WTC11 (cell line): Measurements from ENCODE around the gene MAPKAP1. TPM values are rescaled to one million over a fixed set of nuclear protein-coding genes. Genes with fewer than 3 reads are reported as not detected.

Experiments
- ATAC-seq: fragments of 200-7000 bp; cut with Tn5 transposase; 2 replicates; pipeline ENCODE4 v1.10.0; 2021; ENCODE audit warnings: mild to moderate bottlenecking, moderate library complexity
- CTCF ChIA-PET: fragments of 300-600 bp; sonication (Branson Sonifier 250); formaldehyde crosslinking; loops from one replicate; lab custom pipeline; 2021; ENCODE audit warnings: antibody characterized with exemption; lab: Charles Lee
- POLR2A ChIA-PET: fragments of 350-600 bp; sonication (Branson Sonifier 250); formaldehyde crosslinking; loops from one replicate; lab custom pipeline; 2021; ENCODE audit warnings: antibody characterized with exemption; lab: Charles Lee
- DNase-seq: peaks from one replicate; pipeline ENCODE4 v3.0.0; 2021; ENCODE audit warnings: low spot score
- H3K27ac Mint-ChIP-seq: 2 replicates; pipeline ENCODE4 v1.8.0; 2021; ENCODE audit warnings: mixed read lengths
- H3K27me3 Mint-ChIP-seq: 2 replicates; pipeline ENCODE4 v1.8.0; 2021; ENCODE audit warnings: low read depth, mild to moderate bottlenecking, moderate library complexity, mixed read lengths
- H3K36me3 Mint-ChIP-seq: 2 replicates; pipeline ENCODE4 v1.8.0; 2021; ENCODE audit warnings: mixed read lengths
- H3K4me1 Mint-ChIP-seq: 2 replicates; pipeline ENCODE4 v1.8.0; 2022; ENCODE audit warnings: mixed read lengths
- H3K4me3 Mint-ChIP-seq: 2 replicates; pipeline ENCODE4 v1.8.0; 2021; ENCODE audit warnings: mild to moderate bottlenecking, moderate library complexity, mixed read lengths
- H3K9me3 Mint-ChIP-seq: 2 replicates; pipeline ENCODE4 v1.8.0; 2021; ENCODE audit warnings: mixed read lengths
- CBFB ChIP-seq: sonication (generic); formaldehyde crosslinking; IDR thresholded peaks from 2 replicates; pipeline ENCODE4 v1.8.1; 2022; ENCODE audit warnings: mild to moderate bottlenecking, low read depth, missing genetic modification reagents
- ELF4 ChIP-seq: sonication (generic); formaldehyde crosslinking; IDR thresholded peaks from 2 replicates; pipeline ENCODE4 v1.8.1; 2022; ENCODE audit warnings: low read depth, mild to moderate bottlenecking, moderate library complexity, missing genetic modification reagents
- FOXJ3 ChIP-seq: sonication (generic); formaldehyde crosslinking; IDR thresholded peaks from 2 replicates; pipeline ENCODE4 v1.9.0; 2021; ENCODE audit warnings: missing genetic modification reagents, mild to moderate bottlenecking, borderline replicate concordance
- FOXP1 ChIP-seq: sonication (generic); formaldehyde crosslinking; IDR thresholded peaks from 2 replicates; pipeline ENCODE4 v1.8.0; 2022; ENCODE audit warnings: missing genetic modification reagents, mild to moderate bottlenecking, moderate library complexity, borderline replicate concordance
- JUN ChIP-seq: sonication (generic); formaldehyde crosslinking; IDR thresholded peaks from 2 replicates; pipeline ENCODE4 v1.8.0; 2023; ENCODE audit warnings: mild to moderate bottlenecking, missing genetic modification reagents
- KAT7 ChIP-seq: sonication (generic); formaldehyde crosslinking; IDR thresholded peaks from 2 replicates; pipeline ENCODE4 v1.8.1; 2023; ENCODE audit warnings: missing genetic modification reagents, mild to moderate bottlenecking, borderline replicate concordance
- MAX ChIP-seq: sonication (generic); formaldehyde crosslinking; IDR thresholded peaks from 2 replicates; pipeline ENCODE4 v1.8.0; 2022; ENCODE audit warnings: mild to moderate bottlenecking, missing genetic modification reagents
- NFATC4 ChIP-seq: fragments of 250-450 bp; sonication (Bioruptor Pico); IDR thresholded peaks from 2 replicates; pipeline ENCODE4 v1.9.0; 2021; ENCODE audit warnings: mild to moderate bottlenecking
- NR1H2 ChIP-seq: sonication (generic); formaldehyde crosslinking; IDR thresholded peaks from 2 replicates; pipeline ENCODE4 v1.9.0; 2021; ENCODE audit warnings: mild to moderate bottlenecking, moderate library complexity, missing genetic modification reagents
- PRDM15 ChIP-seq: sonication (generic); formaldehyde crosslinking; IDR thresholded peaks from 2 replicates; pipeline ENCODE4 v1.8.0; 2022; ENCODE audit warnings: missing genetic modification reagents
- RELA ChIP-seq: sonication (generic); formaldehyde crosslinking; IDR thresholded peaks from 2 replicates; pipeline ENCODE4 v1.8.1; 2022; ENCODE audit warnings: missing genetic modification reagents, mild to moderate bottlenecking, borderline replicate concordance
- SMAD4 ChIP-seq: sonication (generic); formaldehyde crosslinking; IDR thresholded peaks from 2 replicates; pipeline ENCODE4 v1.8.0; 2022; ENCODE audit warnings: mild to moderate bottlenecking, missing genetic modification reagents
- SOX15 ChIP-seq: fragments of 250-450 bp; sonication (Bioruptor Pico); IDR thresholded peaks from 2 replicates; pipeline ENCODE4 v1.9.0; 2021; ENCODE audit warnings: mild to moderate bottlenecking
- TCF7 ChIP-seq: sonication (generic); formaldehyde crosslinking; IDR thresholded peaks from 2 replicates; pipeline ENCODE4 v1.8.0; 2022; ENCODE audit warnings: mild to moderate bottlenecking, low read depth, missing genetic modification reagents, moderate library complexity
- ZBTB21 ChIP-seq: sonication (generic); formaldehyde crosslinking; IDR thresholded peaks from 2 replicates; pipeline ENCODE4 v1.8.1; 2023; ENCODE audit warnings: mild to moderate bottlenecking, missing genetic modification reagents, borderline replicate concordance
- ZMAT4 ChIP-seq: fragments of 250-450 bp; sonication (Bioruptor Pico); IDR thresholded peaks from 2 replicates; pipeline ENCODE4 v1.9.0; 2021; ENCODE audit warnings: mild to moderate bottlenecking
- ZNF423 ChIP-seq: fragments of 250-450 bp; sonication (Bioruptor Pico); IDR thresholded peaks from 2 replicates; pipeline ENCODE4 v2.1.2; 2022; ENCODE audit warnings: mild to moderate bottlenecking, moderate library complexity
- total RNA-seq: library from RNA; stranded (reverse); gene quantifications from 3 replicates; pipeline ENCODE4 v1.2.3, GENCODE V29; 2021
- TF ChIP-seq, protein P1 (sequence below): sonication (generic); formaldehyde crosslinking; IDR thresholded peaks from 2 replicates; pipeline ENCODE4 v1.8.0; 2023; ENCODE audit warnings: missing genetic modification reagents
- TF ChIP-seq, protein P2 (sequence below): sonication (generic); formaldehyde crosslinking; IDR thresholded peaks from 2 replicates; pipeline ENCODE4 v1.8.1; 2023; ENCODE audit warnings: mild to moderate bottlenecking, missing genetic modification reagents
- TF ChIP-seq, protein P3 (sequence below): sonication (generic); formaldehyde crosslinking; IDR thresholded peaks from 2 replicates; pipeline ENCODE4 v1.8.1; 2023; ENCODE audit warnings: mild to moderate bottlenecking, missing genetic modification reagents, moderate library complexity
- TF ChIP-seq, protein P4 (sequence below): sonication (generic); formaldehyde crosslinking; IDR thresholded peaks from 2 replicates; pipeline ENCODE4 v1.8.1; 2023; ENCODE audit warnings: mild to moderate bottlenecking, missing genetic modification reagents, borderline replicate concordance
- TF ChIP-seq, protein P5 (sequence below): fragments of 250-450 bp; sonication (Bioruptor Pico); IDR thresholded peaks from 2 replicates; pipeline ENCODE4 v2.1.2; 2022; ENCODE audit warnings: mild to moderate bottlenecking, moderate library complexity

The MAPKAP1 gene
- total RNA-seq, 1 experiment from 2014 or later: 111 TPM

- TF ChIP-seq, protein P1, sequence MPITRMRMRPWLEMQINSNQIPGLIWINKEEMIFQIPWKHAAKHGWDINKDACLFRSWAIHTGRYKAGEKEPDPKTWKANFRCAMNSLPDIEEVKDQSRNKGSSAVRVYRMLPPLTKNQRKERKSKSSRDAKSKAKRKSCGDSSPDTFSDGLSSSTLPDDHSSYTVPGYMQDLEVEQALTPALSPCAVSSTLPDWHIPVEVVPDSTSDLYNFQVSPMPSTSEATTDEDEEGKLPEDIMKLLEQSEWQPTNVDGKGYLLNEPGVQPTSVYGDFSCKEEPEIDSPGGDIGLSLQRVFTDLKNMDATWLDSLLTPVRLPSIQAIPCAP (CRISPR knock-in tag): no peak
- TF ChIP-seq, protein P2, sequence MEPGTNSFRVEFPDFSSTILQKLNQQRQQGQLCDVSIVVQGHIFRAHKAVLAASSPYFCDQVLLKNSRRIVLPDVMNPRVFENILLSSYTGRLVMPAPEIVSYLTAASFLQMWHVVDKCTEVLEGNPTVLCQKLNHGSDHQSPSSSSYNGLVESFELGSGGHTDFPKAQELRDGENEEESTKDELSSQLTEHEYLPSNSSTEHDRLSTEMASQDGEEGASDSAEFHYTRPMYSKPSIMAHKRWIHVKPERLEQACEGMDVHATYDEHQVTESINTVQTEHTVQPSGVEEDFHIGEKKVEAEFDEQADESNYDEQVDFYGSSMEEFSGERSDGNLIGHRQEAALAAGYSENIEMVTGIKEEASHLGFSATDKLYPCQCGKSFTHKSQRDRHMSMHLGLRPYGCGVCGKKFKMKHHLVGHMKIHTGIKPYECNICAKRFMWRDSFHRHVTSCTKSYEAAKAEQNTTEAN (CRISPR knock-in tag): no peak
These were observed 76.6 kb downstream of the MAPKAP1 start (continued) for GRCh38 chr9:125630436-125630835.

DNA sequence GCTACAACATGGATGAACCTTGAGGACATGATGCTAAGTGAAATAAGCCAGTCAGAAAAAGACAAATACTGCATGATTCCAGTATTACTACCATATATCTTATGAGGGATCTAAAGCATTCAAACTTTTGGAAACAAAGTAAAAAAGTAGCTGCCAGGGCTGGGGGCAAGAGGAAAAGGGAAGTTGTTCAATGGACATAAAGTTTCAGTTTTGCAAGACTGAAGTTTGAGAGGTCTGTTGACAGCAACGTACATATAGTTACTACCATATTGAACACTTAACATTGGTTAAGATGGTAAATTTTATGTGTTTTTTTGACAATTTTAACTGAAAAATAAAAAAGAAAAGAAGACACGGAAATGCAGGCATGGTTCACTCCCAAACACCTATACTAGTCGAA, 77.6 kb downstream of the MAPKAP1 start:
- no peak for TF ChIP-seq ZMAT4
- TF ChIP-seq, protein P3, sequence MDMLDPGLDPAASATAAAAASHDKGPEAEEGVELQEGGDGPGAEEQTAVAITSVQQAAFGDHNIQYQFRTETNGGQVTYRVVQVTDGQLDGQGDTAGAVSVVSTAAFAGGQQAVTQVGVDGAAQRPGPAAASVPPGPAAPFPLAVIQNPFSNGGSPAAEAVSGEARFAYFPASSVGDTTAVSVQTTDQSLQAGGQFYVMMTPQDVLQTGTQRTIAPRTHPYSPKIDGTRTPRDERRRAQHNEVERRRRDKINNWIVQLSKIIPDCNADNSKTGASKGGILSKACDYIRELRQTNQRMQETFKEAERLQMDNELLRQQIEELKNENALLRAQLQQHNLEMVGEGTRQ (CRISPR knock-in tag): no peak
- TF ChIP-seq, protein P4, sequence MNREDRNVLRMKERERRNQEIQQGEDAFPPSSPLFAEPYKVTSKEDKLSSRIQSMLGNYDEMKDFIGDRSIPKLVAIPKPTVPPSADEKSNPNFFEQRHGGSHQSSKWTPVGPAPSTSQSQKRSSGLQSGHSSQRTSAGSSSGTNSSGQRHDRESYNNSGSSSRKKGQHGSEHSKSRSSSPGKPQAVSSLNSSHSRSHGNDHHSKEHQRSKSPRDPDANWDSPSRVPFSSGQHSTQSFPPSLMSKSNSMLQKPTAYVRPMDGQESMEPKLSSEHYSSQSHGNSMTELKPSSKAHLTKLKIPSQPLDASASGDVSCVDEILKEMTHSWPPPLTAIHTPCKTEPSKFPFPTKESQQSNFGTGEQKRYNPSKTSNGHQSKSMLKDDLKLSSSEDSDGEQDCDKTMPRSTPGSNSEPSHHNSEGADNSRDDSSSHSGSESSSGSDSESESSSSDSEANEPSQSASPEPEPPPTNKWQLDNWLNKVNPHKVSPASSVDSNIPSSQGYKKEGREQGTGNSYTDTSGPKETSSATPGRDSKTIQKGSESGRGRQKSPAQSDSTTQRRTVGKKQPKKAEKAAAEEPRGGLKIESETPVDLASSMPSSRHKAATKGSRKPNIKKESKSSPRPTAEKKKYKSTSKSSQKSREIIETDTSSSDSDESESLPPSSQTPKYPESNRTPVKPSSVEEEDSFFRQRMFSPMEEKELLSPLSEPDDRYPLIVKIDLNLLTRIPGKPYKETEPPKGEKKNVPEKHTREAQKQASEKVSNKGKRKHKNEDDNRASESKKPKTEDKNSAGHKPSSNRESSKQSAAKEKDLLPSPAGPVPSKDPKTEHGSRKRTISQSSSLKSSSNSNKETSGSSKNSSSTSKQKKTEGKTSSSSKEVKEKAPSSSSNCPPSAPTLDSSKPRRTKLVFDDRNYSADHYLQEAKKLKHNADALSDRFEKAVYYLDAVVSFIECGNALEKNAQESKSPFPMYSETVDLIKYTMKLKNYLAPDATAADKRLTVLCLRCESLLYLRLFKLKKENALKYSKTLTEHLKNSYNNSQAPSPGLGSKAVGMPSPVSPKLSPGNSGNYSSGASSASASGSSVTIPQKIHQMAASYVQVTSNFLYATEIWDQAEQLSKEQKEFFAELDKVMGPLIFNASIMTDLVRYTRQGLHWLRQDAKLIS (CRISPR knock-in tag): no peak
- no peak for TF ChIP-seq KAT7 (CRISPR knock-in tag)
- no peak for TF ChIP-seq SMAD4 (CRISPR knock-in tag)
- no peak for TF ChIP-seq ZNF423
- TF ChIP-seq ELF4 (CRISPR knock-in tag): no peak
- TF ChIP-seq NFATC4 (CRISPR knock-in tag): no peak
- TF ChIP-seq JUN (CRISPR knock-in tag): no peak
- no peak for TF ChIP-seq FOXJ3 (CRISPR knock-in tag)
- TF ChIP-seq, protein P5, sequence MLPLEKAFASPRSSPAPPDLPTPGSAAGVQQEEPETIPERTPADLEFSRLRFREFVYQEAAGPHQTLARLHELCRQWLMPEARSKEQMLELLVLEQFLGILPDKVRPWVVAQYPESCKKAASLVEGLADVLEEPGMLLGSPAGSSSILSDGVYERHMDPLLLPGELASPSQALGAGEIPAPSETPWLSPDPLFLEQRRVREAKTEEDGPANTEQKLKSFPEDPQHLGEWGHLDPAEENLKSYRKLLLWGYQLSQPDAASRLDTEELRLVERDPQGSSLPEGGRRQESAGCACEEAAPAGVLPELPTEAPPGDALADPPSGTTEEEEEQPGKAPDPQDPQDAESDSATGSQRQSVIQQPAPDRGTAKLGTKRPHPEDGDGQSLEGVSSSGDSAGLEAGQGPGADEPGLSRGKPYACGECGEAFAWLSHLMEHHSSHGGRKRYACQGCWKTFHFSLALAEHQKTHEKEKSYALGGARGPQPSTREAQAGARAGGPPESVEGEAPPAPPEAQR (CRISPR knock-in tag): no peak
- no peak for TF ChIP-seq FOXP1
- no peak overlapping the region for H3K27ac Mint-ChIP-seq
- H3K36me3 Mint-ChIP-seq: peaks cover 7% of the 10 kb centered on the region

GRCh38 chr9:125626187-125626586, 80.8 kb downstream of the MAPKAP1 start:
- ChIA-PET POLR2A (no interaction called here), CTCF (no interaction called here)
- Mint-ChIP-seq H3K4me1 (peaks cover 11% of the 10 kb centered on the region), H3K4me3 (no peak overlapping the region), H3K36me3 (peaks cover 17% of the 10 kb centered on the region), H3K9me3 (peaks cover 7% of the 10 kb centered on the region), H3K27me3 (no peaks in the 10 kb centered on the region), H3K27ac (no peak overlapping the region)
- DNase-seq: no peak
- no peak for ATAC-seq
- no peak for TF ChIP-seq CBFB
- TF ChIP-seq TCF7 (CRISPR knock-in tag): no peak
- TF ChIP-seq NR1H2 (CRISPR knock-in tag): no peak
- no peak for TF ChIP-seq PRDM15
- no peak for TF ChIP-seq ELF4 (CRISPR knock-in tag)
- TF ChIP-seq SOX15 (CRISPR knock-in tag): no peak
- TF ChIP-seq ZBTB21 (CRISPR knock-in tag): no peak
- TF ChIP-seq FOXP1: no peak
- no peak for TF ChIP-seq MAX (CRISPR knock-in tag)
- TF ChIP-seq RELA (CRISPR knock-in tag): no peak

More for the DNA sequence above, 77.6 kb downstream of the MAPKAP1 start:
- DNase-seq: no peak
- CTCF ChIA-PET: interaction anchor here (1.8 kb wide), 1 partner anchor 71 kb away, joined by 7 read pairs; no protein-coding TSS in a partner anchor
- POLR2A ChIA-PET: no interaction called here
- no peaks in the 10 kb centered on the region for H3K9me3 Mint-ChIP-seq
- ATAC-seq: no peak
- no peaks in the 10 kb centered on the region for H3K27me3 Mint-ChIP-seq
- H3K4me3 Mint-ChIP-seq: no peak overlapping the region
- peaks cover 35% of the 10 kb centered on the region for H3K4me1 Mint-ChIP-seq
